Endothelial cell of umbilical vein (primary cell): ENCODE measurements around the gene FYN.

ENCODE experiments used
- JUN ChIP-seq: IDR thresholded peaks from 2 replicates; pipeline ENCODE4 v1.6.1; 2011; ENCODE audit warnings: borderline replicate concordance, low read depth; ENCODE audit not compliant: insufficient read length, insufficient read depth
- POLR2A ChIP-seq: IDR thresholded peaks from 2 replicates; pipeline ENCODE4 v1.6.1; 2012; ENCODE audit warnings: low read depth, mild to moderate bottlenecking, control low read depth, low read length

- TF ChIP-seq JUN: no peak
- TF ChIP-seq POLR2A: no peak
Observed at GRCh38 chr6:111792914-111793700, 80.1 kb downstream of the FYN start.
